Uterus (tissue), 2 donors: ENCODE results near the gene VIPR2.

Experiments
- POLR2A ChIP-seq, 2 donors: fragments of 450-650 bp; IDR thresholded peaks; one replicate each; pipeline ENCODE4 v1.6.1; 2016; ENCODE audit warnings: antibody characterized with exemption in 2 of 2, mild to moderate bottlenecking in 1 of 2, moderate library complexity in 1 of 2
- TF ChIP-seq, protein P1 (sequence below), 4 experiments: fragments of 200-600 bp in 2 of 4; fragments of 450-650 bp in 2 of 4; sonication (generic) in 2 of 4; IDR thresholded peaks; one replicate each; pipeline ENCODE4 v1.5.1; 2016 to 2019; ENCODE audit warnings: antibody characterized with exemption in 4 of 4, mild to moderate bottlenecking in 2 of 4, moderate library complexity in 1 of 4

DNA sequence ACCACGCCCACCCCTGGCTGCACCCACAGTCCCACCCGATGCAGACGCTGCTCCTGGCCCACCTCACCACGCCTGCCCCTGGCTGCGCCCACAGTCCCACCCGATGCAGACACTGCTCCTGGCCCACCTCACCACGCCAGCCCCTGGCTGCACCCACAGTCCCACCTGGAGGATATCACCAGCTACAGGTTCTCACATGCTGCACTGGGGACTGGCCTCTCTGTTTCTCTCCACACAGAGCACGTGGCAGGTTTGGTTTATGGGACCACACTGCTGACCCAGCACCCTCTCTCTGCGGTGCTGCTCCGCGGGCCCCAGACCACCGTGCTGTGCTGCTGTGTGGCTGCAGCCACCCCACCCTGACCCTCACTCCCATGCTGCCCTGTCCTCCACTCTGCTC is 120.9 kb downstream of the VIPR2 start:
- no peak for TF ChIP-seq POLR2A (IDR thresholded peaks at IDR 0.05)
- TF ChIP-seq, protein P1, sequence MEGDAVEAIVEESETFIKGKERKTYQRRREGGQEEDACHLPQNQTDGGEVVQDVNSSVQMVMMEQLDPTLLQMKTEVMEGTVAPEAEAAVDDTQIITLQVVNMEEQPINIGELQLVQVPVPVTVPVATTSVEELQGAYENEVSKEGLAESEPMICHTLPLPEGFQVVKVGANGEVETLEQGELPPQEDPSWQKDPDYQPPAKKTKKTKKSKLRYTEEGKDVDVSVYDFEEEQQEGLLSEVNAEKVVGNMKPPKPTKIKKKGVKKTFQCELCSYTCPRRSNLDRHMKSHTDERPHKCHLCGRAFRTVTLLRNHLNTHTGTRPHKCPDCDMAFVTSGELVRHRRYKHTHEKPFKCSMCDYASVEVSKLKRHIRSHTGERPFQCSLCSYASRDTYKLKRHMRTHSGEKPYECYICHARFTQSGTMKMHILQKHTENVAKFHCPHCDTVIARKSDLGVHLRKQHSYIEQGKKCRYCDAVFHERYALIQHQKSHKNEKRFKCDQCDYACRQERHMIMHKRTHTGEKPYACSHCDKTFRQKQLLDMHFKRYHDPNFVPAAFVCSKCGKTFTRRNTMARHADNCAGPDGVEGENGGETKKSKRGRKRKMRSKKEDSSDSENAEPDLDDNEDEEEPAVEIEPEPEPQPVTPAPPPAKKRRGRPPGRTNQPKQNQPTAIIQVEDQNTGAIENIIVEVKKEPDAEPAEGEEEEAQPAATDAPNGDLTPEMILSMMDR (IDR thresholded peaks at IDR 0.05), result no peak
